Mammary epithelial cell (primary cell): ENCODE data around the gene TUBA1A.

Source experiments
- EZH2 ChIP-seq: IDR thresholded peaks from 2 replicates; pipeline ENCODE4 v1.6.1; 2012; ENCODE audit warnings: low read length, inconsistent platforms, borderline replicate concordance
- TF ChIP-seq, protein P1 (sequence below), 2 donors: IDR thresholded peaks in 1 of 2; conservative IDR thresholded peaks in 1 of 2; 2 replicates each; pipeline ENCODE4 v1.5.1; 2011 to 2012; ENCODE audit warnings: inconsistent platforms in 2 of 2, low read length in 2 of 2, mild to moderate bottlenecking in 2 of 2, control low read depth in 1 of 2, low read depth in 1 of 2; ENCODE audit not compliant: insufficient read depth in 1 of 2; ENCODE audit errors: extremely low read depth in 1 of 2

DNA sequence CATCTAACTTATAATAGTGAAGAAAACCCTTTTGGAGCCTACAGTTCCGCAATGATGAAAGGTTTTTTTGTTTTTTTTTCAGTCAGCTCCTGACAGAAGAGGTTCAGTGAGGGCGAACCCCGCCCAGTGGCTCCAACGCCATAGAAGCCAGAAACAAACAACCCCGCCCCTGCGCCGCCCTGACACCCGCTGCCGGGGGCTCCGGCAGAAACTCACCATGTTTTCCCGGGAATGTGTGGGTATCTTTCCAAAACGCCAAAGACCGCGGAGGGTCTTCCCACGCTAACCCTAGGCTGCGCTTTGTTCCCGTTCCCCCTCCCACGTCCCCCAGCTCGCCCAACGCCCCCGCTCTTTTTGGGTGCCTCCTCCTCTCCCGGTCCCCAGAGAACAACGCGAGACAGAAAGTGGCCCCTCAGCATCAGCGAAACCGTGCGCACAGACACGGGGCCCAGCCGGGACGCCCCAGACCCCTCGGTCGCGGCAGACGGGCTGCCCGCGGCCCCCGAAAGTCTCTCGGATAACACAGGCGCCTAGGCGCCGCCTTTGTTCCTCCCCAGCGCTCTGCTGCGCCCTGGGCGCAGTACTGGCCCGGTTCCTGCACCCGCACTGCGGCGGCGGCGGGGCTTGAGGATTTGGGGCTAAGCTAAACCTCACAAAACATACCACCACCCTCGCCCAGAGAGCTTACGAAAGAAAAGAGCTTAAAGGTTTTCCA, 522 bp downstream of the TUBA1A start:
- no peak for TF ChIP-seq EZH2
- TF ChIP-seq, protein P1, sequence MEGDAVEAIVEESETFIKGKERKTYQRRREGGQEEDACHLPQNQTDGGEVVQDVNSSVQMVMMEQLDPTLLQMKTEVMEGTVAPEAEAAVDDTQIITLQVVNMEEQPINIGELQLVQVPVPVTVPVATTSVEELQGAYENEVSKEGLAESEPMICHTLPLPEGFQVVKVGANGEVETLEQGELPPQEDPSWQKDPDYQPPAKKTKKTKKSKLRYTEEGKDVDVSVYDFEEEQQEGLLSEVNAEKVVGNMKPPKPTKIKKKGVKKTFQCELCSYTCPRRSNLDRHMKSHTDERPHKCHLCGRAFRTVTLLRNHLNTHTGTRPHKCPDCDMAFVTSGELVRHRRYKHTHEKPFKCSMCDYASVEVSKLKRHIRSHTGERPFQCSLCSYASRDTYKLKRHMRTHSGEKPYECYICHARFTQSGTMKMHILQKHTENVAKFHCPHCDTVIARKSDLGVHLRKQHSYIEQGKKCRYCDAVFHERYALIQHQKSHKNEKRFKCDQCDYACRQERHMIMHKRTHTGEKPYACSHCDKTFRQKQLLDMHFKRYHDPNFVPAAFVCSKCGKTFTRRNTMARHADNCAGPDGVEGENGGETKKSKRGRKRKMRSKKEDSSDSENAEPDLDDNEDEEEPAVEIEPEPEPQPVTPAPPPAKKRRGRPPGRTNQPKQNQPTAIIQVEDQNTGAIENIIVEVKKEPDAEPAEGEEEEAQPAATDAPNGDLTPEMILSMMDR (conservative IDR thresholded peaks at IDR 0.05 in 1 of 2, IDR thresholded peaks at IDR 0.05 in 1 of 2; ENCODE audit: extremely low read depth in 1 of 2, insufficient read depth in 1 of 2, low read depth in 1 of 2, low read length in 2 of 2): no peak
